DND-41 (cell line): ENCODE data around the gene ENAH.

Source experiments
- ATAC-seq: fragments of 200-7000 bp; cut with Tn5 transposase; 3 replicates; pipeline ENCODE4 v1.9.1; 2021; ENCODE audit warnings: low read depth; ENCODE audit not compliant: insufficient read depth
- DNase-seq: peaks from one replicate; pipeline ENCODE4 v3.0.0-alpha.2; 2020
- H2AFZ ChIP-seq: 2 replicates; pipeline ENCODE4 v1.6.0; 2012; ENCODE audit warnings: low read depth, low read length
- H3K27ac ChIP-seq: 2 replicates; pipeline ENCODE4 v1.5.1; 2012; ENCODE audit warnings: low read length, inconsistent platforms
- H3K27me3 ChIP-seq: fragments of 200-600 bp; sonication (generic); 2 replicates; pipeline ENCODE4 v1.6.0; 2012; ENCODE audit warnings: low read length, mild to moderate bottlenecking, inconsistent platforms; ENCODE audit not compliant: insufficient read depth, poor library complexity
- H3K36me3 ChIP-seq: 2 replicates; pipeline ENCODE4 v1.5.1; 2012; ENCODE audit warnings: low read length, inconsistent platforms; ENCODE audit not compliant: insufficient read depth
- H3K4me1 ChIP-seq: 2 replicates; pipeline ENCODE4 v1.5.1; 2012; ENCODE audit warnings: mild to moderate bottlenecking, low read length; ENCODE audit not compliant: insufficient read depth
- H3K4me2 ChIP-seq: 2 replicates; pipeline ENCODE4 v1.6.0; 2012; ENCODE audit warnings: mild to moderate bottlenecking, moderate library complexity, low read length, inconsistent platforms; ENCODE audit not compliant: insufficient read depth
- H3K4me3 ChIP-seq, 2 experiments: fragments of 200-600 bp in 1 of 2; shearing (Covaris generic) in 1 of 2; 2 replicates each; pipeline ENCODE4 v1.5.1; 2012 to 2016; ENCODE audit warnings: inconsistent platforms in 2 of 2, low read length in 2 of 2, mild to moderate bottlenecking in 2 of 2, low read depth in 1 of 2, moderate library complexity in 1 of 2
- H3K79me2 ChIP-seq: 2 replicates; pipeline ENCODE4 v1.6.0; 2012; ENCODE audit warnings: low read length, inconsistent platforms; ENCODE audit not compliant: insufficient read depth
- H3K9ac ChIP-seq: 2 replicates; pipeline ENCODE4 v1.6.0; 2012; ENCODE audit warnings: low read depth, mild to moderate bottlenecking, inconsistent platforms, low read length, moderate library complexity
- H3K9me3 ChIP-seq: 2 replicates; pipeline ENCODE4 v1.5.1; 2012; ENCODE audit warnings: low read length, moderate library complexity, mild to moderate bottlenecking, inconsistent platforms; ENCODE audit not compliant: insufficient read depth, severe bottlenecking
- H4K20me1 ChIP-seq: 2 replicates; pipeline ENCODE4 v1.6.0; 2012; ENCODE audit warnings: low read length; ENCODE audit not compliant: insufficient read depth
- EZH2 ChIP-seq: IDR thresholded peaks from 3 replicates; pipeline ENCODE4 v1.6.1; 2012; ENCODE audit warnings: borderline replicate concordance, low read depth, mild to moderate bottlenecking, moderate library complexity, low read length, inconsistent platforms; ENCODE audit not compliant: severe bottlenecking
- TF ChIP-seq, protein P1 (sequence below): IDR thresholded peaks from 2 replicates; pipeline ENCODE4 v1.5.1; 2012; ENCODE audit warnings: borderline replicate concordance, low read length, moderate library complexity, mild to moderate bottlenecking; ENCODE audit not compliant: poor library complexity, severe bottlenecking; ENCODE audit errors: extremely low read depth

Gene ENAH

DNA sequence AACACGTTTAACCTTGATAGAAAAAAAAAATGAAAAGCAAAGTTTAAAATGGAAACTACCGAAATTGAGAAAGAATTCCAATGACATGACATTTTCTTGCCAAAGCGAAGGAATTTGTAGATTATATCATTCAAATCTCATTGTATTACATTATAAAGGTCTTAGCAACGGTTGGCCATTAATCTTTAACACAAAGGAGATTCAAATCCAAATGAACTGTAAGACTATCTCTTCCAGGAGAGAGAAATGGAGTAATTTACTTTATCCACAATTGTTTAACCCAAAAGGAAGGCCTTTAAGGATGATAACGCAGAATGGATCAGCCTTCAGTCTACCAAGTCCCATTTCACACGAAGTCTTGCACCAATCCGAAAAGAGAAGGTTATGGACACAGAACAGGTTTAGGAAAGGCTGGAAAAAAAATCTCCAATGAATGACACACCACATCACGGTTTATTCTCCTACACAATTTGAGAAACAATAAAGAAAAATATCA is 1.5 kb downstream of the ENAH start:
- H4K20me1 ChIP-seq = no peaks in the 10 kb centered on the region
- H3K9ac ChIP-seq = peak overlapping the region; percentile 57; the same call in 1 of the 2 replicates
- H3K36me3 ChIP-seq = no peaks in the 10 kb centered on the region
- H3K4me3 ChIP-seq = peak overlapping the region in 1 of 2 experiments; percentile 61; a peak in 2 of 4 replicates
- H3K4me2 ChIP-seq = peak overlapping the region; percentile 75
- H3K27me3 ChIP-seq = peaks cover 32% of the 10 kb centered on the region
- ATAC-seq (no peak), DNase-seq (no peak)
- H3K79me2 ChIP-seq = no peaks in the 10 kb centered on the region
- H3K9me3 ChIP-seq = no peaks in the 10 kb centered on the region
- no peak overlapping the region for H2AFZ ChIP-seq
- no peak for TF ChIP-seq EZH2
- no peak overlapping the region for H3K27ac ChIP-seq
- H3K4me1 ChIP-seq = peaks cover 17% of the 10 kb centered on the region

DNA sequence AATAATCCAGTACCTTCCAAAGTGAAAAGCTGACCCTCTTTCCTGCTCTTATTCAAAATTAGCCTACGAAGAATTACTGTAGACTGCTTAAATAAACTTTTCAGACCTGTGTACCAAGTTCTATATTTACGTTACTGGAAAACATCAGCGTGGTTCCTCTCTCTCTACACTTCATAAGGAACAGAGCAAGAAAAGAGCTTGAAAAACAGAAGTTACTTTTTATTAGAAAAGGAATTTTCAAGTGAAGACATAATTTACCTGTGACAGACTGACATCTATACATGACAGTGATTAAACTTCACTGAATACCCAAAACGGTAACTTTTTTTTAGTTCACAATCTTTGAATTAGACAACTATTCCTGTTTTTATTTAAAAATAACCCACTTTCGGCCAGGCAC is 2.7 kb downstream of the ENAH start:
- DNase-seq = no peak
- H3K4me1 ChIP-seq = peaks cover 17% of the 10 kb centered on the region
- H3K4me2 ChIP-seq = no peak overlapping the region
- H3K79me2 ChIP-seq = no peaks in the 10 kb centered on the region
- no peak overlapping the region for H3K4me3 ChIP-seq
- ATAC-seq = no peak
- no peak overlapping the region for H3K9ac ChIP-seq
- no peak overlapping the region for H3K27ac ChIP-seq
- H2AFZ ChIP-seq = no peak overlapping the region
- no peaks in the 10 kb centered on the region for H3K9me3 ChIP-seq
- no peaks in the 10 kb centered on the region for H3K36me3 ChIP-seq
- peaks cover 28% of the 10 kb centered on the region for H3K27me3 ChIP-seq
- no peaks in the 10 kb centered on the region for H4K20me1 ChIP-seq
- TF ChIP-seq, protein P1, sequence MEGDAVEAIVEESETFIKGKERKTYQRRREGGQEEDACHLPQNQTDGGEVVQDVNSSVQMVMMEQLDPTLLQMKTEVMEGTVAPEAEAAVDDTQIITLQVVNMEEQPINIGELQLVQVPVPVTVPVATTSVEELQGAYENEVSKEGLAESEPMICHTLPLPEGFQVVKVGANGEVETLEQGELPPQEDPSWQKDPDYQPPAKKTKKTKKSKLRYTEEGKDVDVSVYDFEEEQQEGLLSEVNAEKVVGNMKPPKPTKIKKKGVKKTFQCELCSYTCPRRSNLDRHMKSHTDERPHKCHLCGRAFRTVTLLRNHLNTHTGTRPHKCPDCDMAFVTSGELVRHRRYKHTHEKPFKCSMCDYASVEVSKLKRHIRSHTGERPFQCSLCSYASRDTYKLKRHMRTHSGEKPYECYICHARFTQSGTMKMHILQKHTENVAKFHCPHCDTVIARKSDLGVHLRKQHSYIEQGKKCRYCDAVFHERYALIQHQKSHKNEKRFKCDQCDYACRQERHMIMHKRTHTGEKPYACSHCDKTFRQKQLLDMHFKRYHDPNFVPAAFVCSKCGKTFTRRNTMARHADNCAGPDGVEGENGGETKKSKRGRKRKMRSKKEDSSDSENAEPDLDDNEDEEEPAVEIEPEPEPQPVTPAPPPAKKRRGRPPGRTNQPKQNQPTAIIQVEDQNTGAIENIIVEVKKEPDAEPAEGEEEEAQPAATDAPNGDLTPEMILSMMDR = no peak
- no peak for TF ChIP-seq EZH2

DNA sequence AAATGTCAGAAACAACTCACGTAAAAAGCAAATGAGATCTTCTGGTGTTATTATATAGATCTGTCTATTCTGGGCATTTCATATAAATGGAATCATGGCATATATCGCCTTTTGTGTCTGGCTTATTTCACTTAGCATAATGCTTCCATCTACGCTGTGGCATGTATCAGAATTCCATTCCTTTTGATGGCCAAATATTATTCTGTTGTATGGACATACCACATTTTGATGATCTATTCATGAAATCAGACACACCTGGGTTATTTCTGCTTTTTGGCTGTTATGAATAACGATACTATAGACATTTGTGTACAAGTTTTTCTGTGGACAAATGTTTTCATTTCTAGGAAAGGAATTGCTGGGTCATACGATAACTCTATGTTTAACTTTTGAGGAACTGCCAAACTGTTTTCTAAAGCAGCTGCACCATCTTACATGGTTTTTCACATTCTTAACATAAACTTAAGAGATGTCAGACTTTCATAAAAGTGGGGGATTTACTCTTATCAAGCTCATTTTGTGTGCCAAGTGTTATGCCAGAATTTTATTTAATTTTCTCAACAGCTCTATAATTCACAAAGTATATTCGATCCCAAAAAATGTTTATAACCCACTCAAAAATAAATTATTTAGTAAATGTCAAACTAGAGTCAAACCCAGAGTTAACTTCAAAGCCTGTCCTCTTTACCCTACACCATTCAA is 7.6 kb downstream of the ENAH start:
- no peak overlapping the region for H3K4me2 ChIP-seq
- H3K36me3 ChIP-seq = no peaks in the 10 kb centered on the region
- H2AFZ ChIP-seq = no peak overlapping the region
- H3K9me3 ChIP-seq = no peaks in the 10 kb centered on the region
- no peaks in the 10 kb centered on the region for H3K4me1 ChIP-seq
- no peak overlapping the region for H3K4me3 ChIP-seq
- TF ChIP-seq, protein P1 = no peak
- TF ChIP-seq EZH2 = no peak
- no peak for ATAC-seq
- no peaks in the 10 kb centered on the region for H3K27me3 ChIP-seq
- H3K27ac ChIP-seq = no peak overlapping the region
- no peaks in the 10 kb centered on the region for H3K79me2 ChIP-seq
- H4K20me1 ChIP-seq = no peaks in the 10 kb centered on the region
- H3K9ac ChIP-seq = no peak overlapping the region
- no peak for DNase-seq

- H3K79me2 ChIP-seq = no peaks in the 10 kb centered on the region
- H3K9ac ChIP-seq = no peak overlapping the region
- DNase-seq (no peak), ATAC-seq (no peak)
- no peak overlapping the region for H3K4me3 ChIP-seq
- H3K9me3 ChIP-seq = no peaks in the 10 kb centered on the region
- no peak overlapping the region for H2AFZ ChIP-seq
- H4K20me1 ChIP-seq = no peaks in the 10 kb centered on the region
- H3K4me2 ChIP-seq = no peak overlapping the region
- H3K27ac ChIP-seq = no peak overlapping the region
- no peaks in the 10 kb centered on the region for H3K4me1 ChIP-seq
- H3K27me3 ChIP-seq = no peaks in the 10 kb centered on the region
- TF ChIP-seq EZH2 = no peak
- TF ChIP-seq, protein P1 = no peak
- no peaks in the 10 kb centered on the region for H3K36me3 ChIP-seq
Observed at GRCh38 chr1:225644666-225645065, 8.3 kb downstream of the ENAH start.
